ENCODE results near the gene PLCB4.
"Not testable (repeated sequence)": the region's sequence is repeated elsewhere in the genome, so short reads cannot be mapped to it uniquely, and the experiment has no call there.

Gene PLCB4

DNA sequence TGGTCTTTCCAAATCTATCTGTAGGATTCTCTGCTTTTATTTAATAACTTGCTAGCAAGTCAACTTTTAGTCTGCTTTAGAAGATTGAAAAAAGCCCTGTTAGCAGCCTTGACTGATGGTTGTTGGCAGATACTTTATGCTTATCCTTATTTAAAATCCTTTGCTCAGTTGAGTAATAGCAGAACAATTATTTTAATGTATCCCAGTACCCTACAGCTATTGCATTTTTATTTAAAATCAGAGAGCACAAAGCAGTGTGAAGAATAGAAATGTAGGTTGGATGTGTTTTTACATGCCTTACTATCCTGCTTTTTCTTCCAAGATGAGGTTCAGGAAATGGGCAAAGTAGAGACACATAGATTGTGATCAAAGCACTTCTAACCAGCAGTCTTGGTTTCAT lies 298.4 kb downstream of the PLCB4 start:
- no peak for DNase-seq (ENCODE audit: low spot score)

DNA sequence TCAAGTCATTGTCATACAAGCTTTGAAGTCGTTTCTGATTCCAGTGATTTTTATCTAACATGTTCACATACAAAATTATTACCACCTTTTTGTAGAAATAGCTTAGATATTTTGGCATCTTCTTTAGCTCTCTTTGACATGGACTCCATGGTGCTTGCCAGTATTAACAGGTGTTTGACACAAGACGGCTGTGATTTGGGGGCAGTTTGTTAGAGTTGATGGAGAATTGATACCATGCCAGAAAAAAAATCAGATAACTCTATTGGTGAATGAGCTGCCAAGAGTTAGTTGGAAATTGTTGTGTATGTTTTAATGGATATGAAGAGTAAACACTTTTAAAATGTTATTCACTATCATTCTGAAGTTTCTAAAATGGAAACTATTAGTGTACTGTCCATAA lies 298.9 kb downstream of the PLCB4 start:
- DNase-seq (ENCODE audit: low spot score), result no peak

DNA sequence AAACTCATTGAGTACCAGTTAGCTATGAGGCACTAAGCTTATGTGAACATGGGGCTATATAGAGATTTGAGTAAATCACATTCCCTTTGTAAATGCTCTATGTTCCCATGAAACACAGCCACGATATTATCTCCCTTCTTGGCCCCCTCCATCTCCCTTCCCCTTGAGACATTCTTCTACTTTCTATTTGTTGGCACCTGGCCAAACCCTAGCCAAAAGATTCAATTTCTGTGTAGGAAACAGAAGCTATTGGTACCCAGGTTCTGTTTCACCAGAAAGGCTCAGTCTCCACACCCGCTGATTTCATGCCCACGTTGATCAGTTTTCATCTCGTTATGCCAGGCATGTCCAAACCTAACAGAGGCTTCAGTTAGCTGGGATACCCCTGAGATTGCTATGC lies 300.0 kb downstream of the PLCB4 start:
- no peak for DNase-seq (ENCODE audit: low spot score)

DNA sequence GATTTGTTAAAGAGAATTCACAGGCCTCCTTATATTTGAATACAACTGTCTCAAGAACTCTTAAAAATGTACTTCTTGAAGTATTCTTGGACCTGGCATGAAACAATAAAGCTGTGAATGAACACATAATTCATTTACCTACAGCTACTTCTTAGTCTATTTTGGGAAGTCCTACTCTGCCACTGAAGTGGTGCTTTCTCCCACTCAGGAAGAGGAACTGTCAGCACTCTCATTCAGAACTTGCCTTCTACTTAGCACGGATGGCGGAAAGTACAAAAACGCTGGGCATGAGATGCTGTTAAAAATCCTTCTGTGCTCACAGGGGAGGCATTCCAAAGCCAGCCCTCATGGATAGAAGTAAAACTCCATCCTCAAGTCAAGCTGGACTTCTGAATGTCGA lies 300.7 kb downstream of the PLCB4 start:
- DNase-seq (ENCODE audit: low spot score), result no peak

DNA sequence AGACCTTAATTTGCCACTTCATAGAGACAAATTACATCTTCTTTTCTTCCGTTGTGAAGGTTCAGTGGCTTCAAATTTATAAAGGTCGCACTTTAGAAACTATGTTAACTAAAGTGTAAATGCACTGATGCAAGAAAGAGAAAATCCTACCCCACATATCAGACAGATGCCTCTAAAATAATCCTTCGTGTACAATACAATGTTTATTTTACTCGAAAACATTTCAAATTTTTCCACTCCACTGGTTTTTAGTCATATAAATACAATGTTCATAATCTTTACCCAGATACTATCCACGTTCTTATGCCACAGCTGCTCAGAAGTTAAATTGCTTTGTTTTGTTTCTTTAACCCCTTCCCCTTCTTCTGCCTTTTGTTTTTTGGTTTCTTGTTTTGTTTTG lies 305.2 kb downstream of the PLCB4 start:
- DNase-seq (ENCODE audit: low spot score), result no peak

DNA sequence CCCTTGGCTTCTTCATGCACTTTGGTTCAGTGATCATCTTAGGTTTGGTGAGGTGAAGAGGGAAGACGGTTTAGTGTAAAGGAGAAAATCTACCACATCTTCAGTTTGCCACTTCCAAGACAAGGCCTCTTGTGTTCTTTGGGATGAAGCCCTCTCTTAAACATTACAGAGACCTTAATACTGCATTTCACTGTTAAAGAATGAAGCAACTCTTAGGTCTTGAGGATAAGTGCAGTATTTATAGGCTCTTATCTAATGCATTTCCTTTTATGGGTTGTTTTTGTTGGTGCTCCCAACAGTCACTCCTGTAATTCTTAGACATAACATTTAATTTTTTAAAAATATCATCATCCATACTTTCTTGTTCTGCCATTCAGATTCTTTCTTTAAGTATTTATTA lies 305.6 kb downstream of the PLCB4 start:
- DNase-seq (ENCODE audit: low spot score), result no peak

DNA sequence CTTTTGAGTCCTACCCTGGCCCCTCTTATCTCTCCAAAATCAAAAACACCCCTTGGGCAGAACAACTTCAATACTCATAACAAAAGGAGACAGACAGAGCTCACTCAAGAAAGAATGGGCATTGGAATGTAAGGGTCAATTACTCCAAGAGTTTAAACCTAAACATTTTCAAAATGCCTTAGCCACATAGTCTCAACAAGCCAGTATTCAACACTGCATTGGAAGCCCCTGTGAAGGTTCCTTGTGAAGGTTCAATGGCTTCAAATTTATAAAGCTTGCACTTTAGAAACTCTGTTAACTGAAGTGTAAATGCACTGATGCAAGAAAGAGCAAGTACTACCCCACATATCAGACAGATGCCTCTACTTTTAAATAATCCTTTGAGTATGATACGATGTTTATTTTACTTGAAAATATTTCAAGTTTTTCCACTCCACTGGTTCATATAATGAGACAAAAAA lies 306.4 kb downstream of the PLCB4 start:
- DNase-seq (ENCODE audit: low spot score), result no peak

DNA sequence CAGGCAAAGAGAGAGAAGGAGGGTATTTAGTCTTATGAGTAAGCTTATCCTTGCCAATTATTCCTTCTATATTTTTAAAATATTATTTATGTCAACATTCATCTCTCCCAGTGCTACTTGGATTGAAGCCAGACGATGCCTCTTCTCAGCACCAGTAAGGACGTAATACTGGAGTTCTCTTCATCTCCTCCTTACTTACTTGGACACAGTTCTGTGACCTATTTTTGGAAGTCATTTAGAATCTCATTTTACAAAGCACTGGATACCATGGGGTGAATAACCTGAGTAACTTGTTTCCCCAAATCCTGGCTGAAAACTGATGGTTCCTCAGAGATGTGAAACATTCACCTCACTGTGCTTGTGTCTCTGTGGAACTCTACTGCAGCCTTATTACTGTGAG lies 308.1 kb downstream of the PLCB4 start:
- DNase-seq (ENCODE audit: low spot score), result no peak

DNA sequence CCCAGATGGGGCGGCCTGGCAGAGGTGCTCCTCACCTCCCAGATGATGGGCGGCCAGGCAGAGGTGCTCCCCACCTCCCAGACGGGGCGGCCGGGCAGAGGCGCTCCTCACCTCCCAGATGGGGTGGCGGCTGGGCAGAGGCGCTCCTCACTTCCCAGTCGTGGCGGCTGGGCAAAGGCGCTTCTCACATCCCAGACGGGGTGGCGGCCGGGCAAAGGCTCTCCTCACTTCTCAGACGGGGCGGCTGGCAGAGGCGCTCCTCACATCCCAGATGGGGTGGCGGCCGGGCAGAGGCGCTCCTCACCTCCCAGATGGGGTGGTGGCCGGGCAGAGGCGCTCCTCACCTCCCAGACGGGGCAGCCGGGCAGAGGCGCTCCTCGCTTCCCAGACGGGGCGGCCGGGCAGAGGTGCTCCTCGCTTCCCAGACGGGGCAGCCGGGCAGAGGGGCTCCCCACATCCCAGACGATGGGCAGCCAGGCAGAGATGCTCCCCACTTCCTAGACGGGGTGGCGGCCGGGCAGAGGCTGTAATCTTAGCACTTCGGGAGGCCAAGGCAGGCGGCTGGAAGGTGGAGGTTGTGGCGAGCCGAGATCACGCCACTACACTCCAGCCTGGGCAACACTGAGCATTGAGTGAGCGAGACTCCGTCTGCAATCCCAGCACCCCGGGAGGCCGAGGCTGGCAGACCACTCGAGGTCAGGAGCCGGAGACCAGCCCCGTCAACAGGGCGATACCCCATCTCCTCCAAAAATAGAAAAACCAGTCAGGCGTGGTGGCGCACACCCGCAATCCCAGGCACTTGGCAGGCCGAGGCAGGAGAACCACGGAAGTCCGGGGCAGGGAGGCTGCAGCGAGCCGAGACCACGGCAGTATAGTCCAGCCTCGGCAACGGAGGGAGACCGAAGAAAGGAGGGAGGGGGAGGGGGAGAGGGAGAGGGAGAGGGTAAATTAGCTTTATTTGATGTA lies 316.7 kb downstream of the PLCB4 start:
- not testable (repeated sequence) for DNase-seq (ENCODE audit: low spot score)

DNA sequence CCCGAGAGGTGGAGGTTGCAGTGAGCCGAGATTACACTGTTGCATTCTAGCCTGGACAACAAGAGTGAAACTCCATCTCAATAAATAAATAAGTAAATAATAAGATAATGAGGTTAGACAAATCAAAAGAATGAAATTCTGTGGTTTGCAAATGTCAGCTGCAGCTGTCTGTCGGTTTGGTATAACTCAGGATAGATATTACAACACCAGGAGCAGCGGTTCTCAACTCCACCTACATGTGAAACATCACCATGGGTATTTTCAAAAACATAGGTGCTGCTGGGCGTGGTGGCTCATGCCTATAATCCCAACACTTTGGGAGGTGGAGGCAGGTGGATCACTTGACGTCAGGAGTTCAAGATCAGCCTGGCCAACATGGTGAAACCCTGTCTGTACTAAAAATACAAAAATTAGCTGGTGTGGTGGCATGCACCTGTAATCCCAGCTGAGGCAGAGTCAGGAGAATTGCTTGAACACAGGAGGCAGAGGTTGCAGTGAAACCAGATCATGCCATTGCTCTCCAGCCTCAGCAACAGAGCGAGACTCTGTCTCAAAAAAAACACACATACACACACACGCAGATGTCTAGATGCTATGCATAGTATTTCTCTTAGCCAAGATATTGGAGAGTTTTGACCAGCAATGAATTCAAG lies 319.4 kb downstream of the PLCB4 start:
- DNase-seq (ENCODE audit: low spot score), result no peak

DNA sequence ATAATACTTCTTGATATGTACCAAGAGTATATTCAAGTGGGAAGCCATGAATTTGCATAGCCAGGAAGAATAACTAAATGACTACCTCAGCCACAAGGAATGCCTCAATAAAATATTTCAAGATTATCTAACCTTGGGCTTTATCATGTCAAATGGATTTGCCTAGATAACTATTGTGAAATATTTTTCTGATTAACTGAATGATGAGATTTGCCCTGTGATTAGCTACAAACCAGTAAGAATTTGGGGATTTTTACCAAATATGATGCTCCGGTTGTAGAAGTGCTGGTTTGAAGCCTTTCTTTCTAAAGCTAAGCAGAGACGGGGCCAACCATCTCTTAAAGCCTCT lies 319.9 kb downstream of the PLCB4 start:
- DNase-seq (ENCODE audit: low spot score), result no peak

DNA sequence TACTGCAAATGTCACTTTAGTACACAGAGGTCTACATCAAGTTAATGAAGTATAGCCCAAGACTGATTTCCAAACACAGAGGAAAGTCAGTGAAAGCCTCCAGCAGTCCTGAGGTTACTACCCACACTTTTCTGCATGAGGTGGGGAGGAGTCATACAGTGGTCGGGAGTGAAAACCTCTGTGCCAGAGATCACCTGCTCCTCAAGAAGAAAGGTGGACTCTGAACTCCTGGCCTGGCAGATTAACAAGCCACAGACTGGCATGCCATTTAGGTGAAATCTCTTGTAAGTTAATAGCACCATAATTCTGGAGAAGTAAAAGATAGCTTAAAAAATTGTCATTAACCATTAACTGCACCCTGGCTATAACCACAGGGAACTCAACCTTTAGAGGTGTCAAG lies 320.5 kb downstream of the PLCB4 start:
- DNase-seq (ENCODE audit: low spot score), result no peak

DNA sequence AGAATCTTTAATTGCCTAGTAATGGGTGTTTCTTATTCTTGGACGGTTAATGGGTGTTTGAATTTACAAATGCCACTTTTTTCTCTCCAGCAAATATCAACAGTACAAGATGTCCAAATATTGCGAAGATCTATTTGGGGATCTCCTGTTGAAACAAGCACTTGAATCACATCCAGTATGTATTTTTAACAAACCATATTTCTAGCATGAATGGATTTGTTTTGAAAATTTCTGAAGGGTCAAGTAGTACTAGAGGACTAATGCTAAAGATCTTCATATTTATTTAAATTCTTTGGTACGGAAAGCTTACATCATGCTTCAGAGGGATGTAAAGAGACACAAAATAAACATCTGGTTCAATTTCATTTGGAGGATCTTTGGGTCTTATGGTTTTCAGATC lies 321.6 kb downstream of the PLCB4 start:
- DNase-seq (ENCODE audit: low spot score), result no peak

DNA sequence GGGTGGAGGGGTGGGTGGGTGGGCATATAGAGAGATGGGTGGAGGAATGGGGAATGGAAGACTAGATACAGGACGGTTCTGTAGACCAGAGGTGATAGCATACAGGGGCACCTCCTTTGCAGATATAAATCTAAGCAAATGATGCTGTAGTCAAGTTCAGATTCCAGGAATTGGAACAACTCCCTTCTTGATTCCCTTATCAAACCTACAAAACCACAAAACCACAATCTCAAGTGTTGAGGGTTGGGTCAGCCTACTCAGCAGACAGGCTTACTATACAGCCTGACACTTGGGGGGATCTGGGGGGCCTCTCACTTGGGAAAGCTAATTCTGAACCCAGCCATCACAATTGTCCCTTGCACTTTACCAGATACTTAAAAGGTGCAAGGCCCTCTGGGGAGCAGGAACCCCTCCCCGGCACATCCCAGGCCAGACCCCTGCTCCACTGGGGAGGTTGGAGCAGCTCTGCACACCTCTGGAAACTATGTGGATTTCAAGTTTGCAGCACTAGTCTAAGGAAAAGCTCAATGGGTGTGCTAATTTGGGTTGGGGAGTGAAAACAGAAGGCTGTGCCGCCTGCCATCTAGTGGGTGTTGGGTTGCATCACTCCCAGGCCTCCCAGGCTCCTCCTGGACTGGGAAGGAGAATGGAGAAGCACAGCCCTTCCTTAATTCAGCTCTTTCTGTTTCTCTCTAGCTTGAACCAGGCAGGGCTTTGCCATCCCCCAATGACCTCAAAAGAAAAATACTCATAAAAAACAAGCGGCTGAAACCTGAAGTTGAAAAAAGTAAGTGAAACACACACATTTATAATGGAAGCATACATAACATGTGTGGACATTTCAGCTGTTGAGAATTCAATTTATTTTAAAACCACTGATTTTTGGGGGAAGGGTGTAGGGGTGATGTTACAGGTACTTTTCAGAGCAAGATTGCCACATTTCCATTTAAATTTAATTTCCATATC lies 324.3 kb downstream of the PLCB4 start:
- peak; percentile 5 for DNase-seq (ENCODE audit: low spot score)

DNA sequence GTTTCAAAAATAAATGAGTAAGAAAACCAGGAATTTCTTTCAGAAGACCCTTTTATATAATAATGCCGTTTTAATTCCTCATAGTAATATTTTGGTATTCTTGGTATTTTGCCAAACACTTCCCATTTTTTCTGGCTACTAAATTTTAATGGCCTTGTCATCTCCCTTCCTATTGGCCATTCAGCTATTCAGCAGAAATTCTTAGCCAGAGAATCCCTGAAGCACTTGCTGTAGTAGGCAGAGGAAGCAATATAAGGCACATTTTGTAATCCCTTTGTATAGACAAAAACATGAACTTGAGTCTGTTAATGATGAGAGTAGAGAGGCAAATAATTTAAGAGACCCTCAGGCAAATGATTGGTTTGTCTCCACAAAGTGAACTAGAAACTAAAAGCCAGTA lies 327.1 kb downstream of the PLCB4 start:
- no peak for DNase-seq (ENCODE audit: low spot score)

DNA sequence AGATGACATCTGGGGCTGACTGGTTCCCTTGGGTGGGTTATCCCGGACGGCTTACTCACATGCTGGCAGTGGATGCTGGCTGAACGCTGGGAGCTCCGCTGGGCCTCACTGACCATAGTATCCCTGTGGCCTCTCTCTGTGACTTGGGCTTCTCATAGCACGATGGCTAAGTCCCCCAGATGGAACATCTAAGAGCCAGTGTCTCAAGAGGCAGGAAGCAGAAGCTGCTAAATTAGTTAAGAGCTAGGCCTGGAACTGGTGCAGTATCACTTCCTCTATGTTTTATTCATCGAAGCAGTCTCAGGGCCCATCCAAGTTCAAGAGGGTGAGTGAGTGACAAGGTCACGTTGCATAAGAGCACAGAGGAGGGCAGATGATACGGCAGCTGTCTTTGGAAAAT lies 329.0 kb downstream of the PLCB4 start:
- no peak for DNase-seq (ENCODE audit: low spot score)

DNA sequence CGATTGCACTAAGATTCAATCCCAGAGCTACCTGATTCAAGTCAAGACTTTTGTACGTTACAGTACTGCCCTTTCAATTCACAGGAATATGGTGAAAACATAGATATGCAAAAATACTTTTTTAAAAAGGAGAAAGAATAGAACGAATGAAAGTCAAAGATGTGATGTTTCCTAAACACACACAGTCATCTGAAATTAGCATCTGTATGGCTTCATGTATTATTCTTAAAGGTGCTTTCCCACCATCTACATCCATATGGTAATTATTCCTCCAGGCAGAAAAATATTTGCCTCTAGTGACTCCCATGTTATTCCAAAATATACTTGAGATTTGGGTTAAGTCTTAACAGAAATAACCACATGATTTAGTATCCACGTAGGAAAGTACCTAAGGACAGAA lies 330.0 kb downstream of the PLCB4 start:
- DNase-seq (ENCODE audit: low spot score), result no peak

DNA sequence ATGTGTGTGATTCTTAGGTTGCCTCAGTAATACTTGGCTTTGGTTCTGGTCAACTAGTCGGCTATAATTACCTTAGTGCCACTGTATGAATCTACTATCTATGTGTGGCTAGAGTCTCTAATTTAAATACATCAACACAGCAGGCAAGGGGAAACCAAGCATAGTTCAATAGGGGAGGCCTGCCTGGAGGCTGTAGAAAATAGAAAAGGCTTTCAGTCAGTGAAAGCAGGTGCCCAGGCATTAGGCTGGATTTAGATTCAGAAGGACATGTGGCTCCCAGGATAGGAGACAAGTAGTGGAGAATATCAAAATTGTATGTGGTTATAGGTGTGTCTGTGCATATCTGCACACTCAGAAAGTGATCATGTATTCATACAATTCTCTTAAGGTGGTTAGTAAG lies 330.4 kb downstream of the PLCB4 start:
- DNase-seq (ENCODE audit: low spot score), result no peak

DNA sequence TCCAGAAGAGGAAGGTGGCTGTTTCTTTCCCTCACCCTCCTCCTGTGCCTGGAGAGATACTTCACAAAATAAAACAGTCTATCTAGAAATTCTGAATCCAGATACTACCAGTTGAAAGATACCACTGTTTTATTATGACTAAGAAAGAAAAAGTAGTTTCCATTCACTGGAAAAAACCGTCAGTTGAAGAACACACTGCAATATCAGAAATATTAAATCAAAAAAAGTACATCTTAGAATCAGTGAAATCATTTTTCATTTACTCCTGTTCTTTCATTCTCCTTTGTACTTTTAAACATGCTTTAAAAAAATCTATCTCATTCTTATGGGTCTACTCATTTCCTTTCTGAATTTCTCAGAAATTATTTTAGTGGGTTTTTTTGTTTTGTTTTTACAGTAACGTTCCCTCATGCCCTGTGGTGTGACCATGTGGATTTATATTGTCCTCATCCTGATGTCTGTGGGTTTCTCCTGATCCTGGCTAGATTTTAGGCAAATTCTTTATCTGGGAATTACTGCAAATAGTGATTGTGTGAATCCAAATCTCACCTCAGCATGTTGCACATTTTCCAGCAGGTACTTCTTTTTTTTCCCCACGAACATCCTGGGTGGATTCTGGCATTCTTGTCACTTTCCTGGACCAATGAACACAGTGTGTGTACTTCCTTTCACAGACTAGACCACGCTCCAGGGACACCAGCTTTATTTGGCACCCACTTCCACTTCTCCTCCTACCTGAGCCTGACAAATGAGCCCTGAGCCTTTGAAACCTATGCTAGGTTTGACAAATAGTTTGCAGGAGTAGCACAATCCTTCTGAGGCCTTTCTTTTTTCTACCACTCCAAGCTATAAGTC lies 331.5 kb downstream of the PLCB4 start:
- DNase-seq (ENCODE audit: low spot score), result no peak

DNA sequence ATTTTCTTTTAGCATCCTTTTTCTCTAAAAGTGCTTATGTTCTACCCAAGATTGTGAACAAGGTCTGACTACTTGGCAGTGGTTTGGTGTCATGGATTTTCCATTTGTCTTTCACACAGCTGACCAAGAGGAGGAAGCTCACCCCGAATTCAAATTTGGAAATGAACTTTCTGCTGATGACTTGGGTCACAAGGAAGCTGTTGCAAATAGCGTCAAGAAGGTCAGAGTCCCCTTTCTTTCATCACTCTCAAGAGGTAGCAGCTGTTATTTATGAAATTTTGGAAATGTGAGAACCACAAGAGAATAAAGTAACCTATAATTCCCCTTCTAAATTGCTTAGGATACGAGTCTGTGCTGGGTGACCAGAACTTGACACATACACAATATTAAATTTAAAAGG lies 332.5 kb downstream of the PLCB4 start:
- DNase-seq (ENCODE audit: low spot score), result no peak

DNA sequence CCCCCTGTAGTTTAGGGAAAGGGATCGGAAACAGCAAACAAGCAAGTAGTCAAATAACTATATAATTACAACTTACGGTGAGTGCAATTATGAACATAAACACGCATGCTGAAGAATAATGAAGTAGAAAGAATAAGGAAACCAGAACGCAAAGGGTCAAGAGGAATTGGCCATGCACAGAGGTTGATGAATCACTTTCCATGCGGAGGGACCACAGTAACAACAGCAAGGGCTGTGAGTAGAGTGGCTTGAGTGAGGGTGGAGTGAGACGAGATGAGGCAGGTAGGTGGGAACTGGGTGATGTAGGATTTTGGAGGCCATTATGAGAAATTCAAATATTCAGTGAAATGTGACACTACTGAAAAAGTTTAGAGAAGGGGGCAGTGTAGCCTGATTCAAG lies 333.3 kb downstream of the PLCB4 start:
- no peak for DNase-seq (ENCODE audit: low spot score)

Data from activated CD4-positive, alpha-beta T cell treated with anti-CD3 and anti-CD28 coated beads, Interleukin-2, Interleukin-4, amounts not matched to agents 100 ng/mL and 50 ng/mL, durations not matched to agents 16 hours and 8 hours (primary cell).